ENCODE measurements around the gene ZNF585A.
A peak's percentile ranks its signal among the peaks of the same experiment; 100 is the strongest.

Gene ZNF585A

GRCh38 chr19:37172368-37173366 lies at the start of gene ZNF585A:
ZNF585A (minus strand) TSS chr19:37172695; CDS start chr19:37169910, 2,785 bp downstream.
- TF ChIP-seq CTCF (IDR thresholded peaks at IDR 0.05; ENCODE audit: insufficient read depth, low read depth, low read length, missing control alignments) = peak; percentile 38
- H3K4me3 ChIP-seq (ENCODE audit: low read length) = peak within 1 kb of the TSS; percentile 87
- peak; percentile 98 for DNase-seq (ENCODE audit: low read depth)

GRCh38 chr19:37221136-37221535 lies 48.6 kb upstream of the ZNF585A start:
- no peak for TF ChIP-seq CTCF (IDR thresholded peaks at IDR 0.05; ENCODE audit: insufficient read depth, low read depth, low read length, missing control alignments)
- DNase-seq (ENCODE audit: low read depth) = peak; percentile 75
- no peak overlapping the region for H3K4me3 ChIP-seq (ENCODE audit: low read length)

GRCh38 chr19:37220383-37220782 lies 47.9 kb upstream of the ZNF585A start:
- DNase-seq (ENCODE audit: low read depth) = no peak
- no peak overlapping the region for H3K4me3 ChIP-seq (ENCODE audit: low read length)
- no peak for TF ChIP-seq CTCF (IDR thresholded peaks at IDR 0.05; ENCODE audit: insufficient read depth, low read depth, low read length, missing control alignments)

GRCh38 chr19:37218592-37218935 lies 46.1 kb upstream of the ZNF585A start:
- H3K4me3 ChIP-seq (ENCODE audit: low read length) = peak overlapping the region; percentile 94
- no peak for TF ChIP-seq CTCF (IDR thresholded peaks at IDR 0.05; ENCODE audit: insufficient read depth, low read depth, low read length, missing control alignments)
- no peak for DNase-seq (ENCODE audit: low read depth)

GRCh38 chr19:37217775-37218591 lies 45.5 kb upstream of the ZNF585A start, which contains the start of gene ZNF383:
ZNF383 (plus strand) TSS chr19:37218214; CDS start chr19:37230454, 12,240 bp downstream.
- DNase-seq (ENCODE audit: low read depth) = peak; percentile 94
- TF ChIP-seq CTCF (IDR thresholded peaks at IDR 0.05; ENCODE audit: insufficient read depth, low read depth, low read length, missing control alignments) = no peak
- H3K4me3 ChIP-seq (ENCODE audit: low read length) = peak within 1 kb of the TSS; percentile 94

- TF ChIP-seq CTCF (IDR thresholded peaks at IDR 0.05; ENCODE audit: insufficient read depth, low read depth, low read length, missing control alignments) = no peak
- H3K4me3 ChIP-seq (ENCODE audit: low read length) = peak overlapping the region; percentile 94
- DNase-seq (ENCODE audit: low read depth) = no peak
These were observed 44.9 kb upstream of the ZNF585A start for GRCh38 chr19:37217480-37217774.
